Activated naive CD4-positive, alpha-beta T cell treated with anti-CD3 and anti-CD28 coated beads, Interleukin-2, amount 10 ng/mL, durations not matched to agents 7 days and 5 days (primary cell): ENCODE measurements around the gene IFITM5.

Experiments
- CTCF ChIA-PET: fragments of 350-600 bp; sonication (Branson Sonifier 250); formaldehyde crosslinking; loops from one replicate; lab custom pipeline; 2021; ENCODE audit warnings: antibody characterized with exemption; lab: Charles Lee
- DNase-seq: peaks from one replicate; pipeline ENCODE4 v3.0.0-alpha.2; 2020
- H3K27ac Mint-ChIP-seq: one replicate; pipeline ENCODE4 v1.8.0; 2021; ENCODE audit warnings: mild to moderate bottlenecking, moderate library complexity, mixed read lengths
- H3K27me3 Mint-ChIP-seq: one replicate; pipeline ENCODE4 v1.8.0; 2021; ENCODE audit warnings: mild to moderate bottlenecking, mixed read lengths
- H3K36me3 Mint-ChIP-seq: one replicate; pipeline ENCODE4 v1.8.0; 2021; ENCODE audit warnings: mixed read lengths
- H3K4me1 Mint-ChIP-seq: one replicate; pipeline ENCODE4 v1.8.0; 2021; ENCODE audit warnings: mixed read lengths
- H3K4me3 Mint-ChIP-seq: one replicate; pipeline ENCODE4 v1.8.0; 2021; ENCODE audit warnings: mild to moderate bottlenecking, moderate library complexity, mixed read lengths
- H3K9me3 Mint-ChIP-seq: one replicate; pipeline ENCODE4 v1.8.0; 2021; ENCODE audit warnings: mixed read lengths

IFITM5 gene

GRCh38 chr11:299951-300735 is 817 bp upstream of the IFITM5 start:
- Mint-ChIP-seq H3K9me3 (no peaks in the 10 kb centered on the region), H3K36me3 (peaks cover 3% of the 10 kb centered on the region), H3K4me3 (no peak overlapping the region), H3K27me3 (peaks cover 48% of the 10 kb centered on the region), H3K4me1 (peaks cover 38% of the 10 kb centered on the region), H3K27ac (no peak overlapping the region)
- CTCF ChIA-PET: interaction anchor here (1.5 to 2.1 kb wide), 2 partner anchors 49 to 69 kb away, joined by 3 to 9 read pairs; no protein-coding TSS in a partner anchor
- DNase-seq: peak; percentile 55

GRCh38 chr11:298406-299065 is 790 bp downstream of the IFITM5 start:
- H3K27me3 Mint-ChIP-seq: peaks cover 43% of the 10 kb centered on the region
- peaks cover 5% of the 10 kb centered on the region for H3K36me3 Mint-ChIP-seq
- H3K9me3 Mint-ChIP-seq: no peaks in the 10 kb centered on the region
- peaks cover 31% of the 10 kb centered on the region for H3K4me1 Mint-ChIP-seq
- CTCF ChIA-PET: interaction anchor here (1.2 kb wide), 1 partner anchor 48 kb away, joined by 6 read pairs; no protein-coding TSS in a partner anchor
- H3K27ac Mint-ChIP-seq: no peak overlapping the region
- H3K4me3 Mint-ChIP-seq: no peak overlapping the region
- peak; percentile 23 for DNase-seq

GRCh38 chr11:297586-298405 is 1.5 kb downstream of the IFITM5 start:
- CTCF ChIA-PET: no interaction called here
- Mint-ChIP-seq H3K4me3 (no peak overlapping the region), H3K4me1 (peaks cover 27% of the 10 kb centered on the region), H3K27me3 (peaks cover 36% of the 10 kb centered on the region), H3K9me3 (no peaks in the 10 kb centered on the region), H3K27ac (peak overlapping the region; percentile 33), H3K36me3 (peaks cover 7% of the 10 kb centered on the region)
- DNase-seq: peak; percentile 60

GRCh38 chr11:297051-297585 is 2.2 kb downstream of the IFITM5 start:
- Mint-ChIP-seq H3K36me3 (peaks cover 7% of the 10 kb centered on the region), H3K4me3 (no peak overlapping the region), H3K27ac (peak overlapping the region; percentile 49), H3K27me3 (peaks cover 33% of the 10 kb centered on the region), H3K9me3 (no peaks in the 10 kb centered on the region), H3K4me1 (peaks cover 26% of the 10 kb centered on the region)
- CTCF ChIA-PET: no interaction called here
- peak; percentile 37 for DNase-seq

- peak; percentile 19 for DNase-seq
- CTCF ChIA-PET: interaction anchor here (2.9 kb wide), 1 partner anchor 46 kb away, joined by 9 read pairs; no protein-coding TSS in a partner anchor
- Mint-ChIP-seq H3K27ac (peak overlapping the region; percentile 55), H3K27me3 (peaks cover 28% of the 10 kb centered on the region), H3K36me3 (peaks cover 10% of the 10 kb centered on the region), H3K4me3 (no peak overlapping the region), H3K4me1 (peaks cover 29% of the 10 kb centered on the region), H3K9me3 (no peaks in the 10 kb centered on the region)
These were observed 2.9 kb downstream of the IFITM5 start for GRCh38 chr11:296171-297050.

- peak overlapping the region; percentile 55 for H3K27ac Mint-ChIP-seq
- DNase-seq: no peak
These were observed 3.8 kb downstream of the IFITM5 start for GRCh38 chr11:295351-296170.

GRCh38 chr11:294780-295179 is 4.5 kb downstream of the IFITM5 start:
- Mint-ChIP-seq H3K36me3 (peaks cover 18% of the 10 kb centered on the region), H3K4me1 (peaks cover 43% of the 10 kb centered on the region), H3K27me3 (peaks cover 12% of the 10 kb centered on the region), H3K4me3 (no peak overlapping the region), H3K27ac (no peak overlapping the region), H3K9me3 (no peaks in the 10 kb centered on the region)
- CTCF ChIA-PET: interaction anchor here (1.0 to 2.9 kb wide), 3 partner anchors 44 to 69 kb away, joined by 3 to 9 read pairs (median 3); no protein-coding TSS in a partner anchor
- no peak for DNase-seq

More at GRCh38 chr11:295351-296170, 3.8 kb downstream of the IFITM5 start:
- no peak overlapping the region for H3K4me3 Mint-ChIP-seq
- H3K9me3 Mint-ChIP-seq: no peaks in the 10 kb centered on the region
- peaks cover 20% of the 10 kb centered on the region for H3K27me3 Mint-ChIP-seq
- peaks cover 16% of the 10 kb centered on the region for H3K36me3 Mint-ChIP-seq
- CTCF ChIA-PET: interaction anchor here (2.9 kb wide), 1 partner anchor 45 kb away, joined by 9 read pairs; no protein-coding TSS in a partner anchor
- H3K4me1 Mint-ChIP-seq: peaks cover 37% of the 10 kb centered on the region

- Mint-ChIP-seq H3K4me3 (no peak overlapping the region), H3K27ac (no peak overlapping the region), H3K27me3 (peaks cover 8% of the 10 kb centered on the region), H3K9me3 (no peaks in the 10 kb centered on the region), H3K36me3 (peaks cover 19% of the 10 kb centered on the region), H3K4me1 (peaks cover 45% of the 10 kb centered on the region)
- CTCF ChIA-PET: interaction anchor here (1.0 to 2.9 kb wide), 3 partner anchors 44 to 70 kb away, joined by 3 to 9 read pairs (median 3); no protein-coding TSS in a partner anchor
- no peak for DNase-seq
These were observed 5.3 kb downstream of the IFITM5 start for GRCh38 chr11:293852-294661.

GRCh38 chr11:293271-293851 is 6.0 kb downstream of the IFITM5 start:
- H3K4me3 Mint-ChIP-seq: no peak overlapping the region

GRCh38 chr11:292211-293121 is 6.9 kb downstream of the IFITM5 start:
- H3K36me3 Mint-ChIP-seq: peaks cover 27% of the 10 kb centered on the region
- H3K27ac Mint-ChIP-seq: peak overlapping the region; percentile 42
- H3K4me1 Mint-ChIP-seq: peaks cover 38% of the 10 kb centered on the region
- DNase-seq: no peak
- no peak overlapping the region for H3K4me3 Mint-ChIP-seq
- no peaks in the 10 kb centered on the region for H3K9me3 Mint-ChIP-seq
- CTCF ChIA-PET: interaction anchor here (1.0 to 1.8 kb wide), 3 partner anchors 42 to 105 kb away, joined by 3 to 9 read pairs (median 4); no protein-coding TSS in a partner anchor
- H3K27me3 Mint-ChIP-seq: peaks cover 10% of the 10 kb centered on the region

More at GRCh38 chr11:293271-293851, 6.0 kb downstream of the IFITM5 start:
- Mint-ChIP-seq H3K9me3 (no peaks in the 10 kb centered on the region), H3K4me1 (peaks cover 43% of the 10 kb centered on the region), H3K27ac (no peak overlapping the region), H3K36me3 (peaks cover 20% of the 10 kb centered on the region), H3K27me3 (peaks cover 2% of the 10 kb centered on the region)
- no peak for DNase-seq
- CTCF ChIA-PET: interaction anchor here (1.0 to 2.9 kb wide), 3 partner anchors 43 to 104 kb away, joined by 3 to 9 read pairs (median 4); no protein-coding TSS in a partner anchor
